H1 (cell line): Measurements from ENCODE around the gene CEBPE. TPM values are rescaled to one million over a fixed set of nuclear protein-coding genes. Genes with fewer than 3 reads are reported as not detected.

ENCODE experiments used
- CTCF ChIA-PET: fragments of 300-600 bp; sonication (Branson Sonifier 250); formaldehyde crosslinking; loops from one replicate; lab custom pipeline; 2021; ENCODE audit not compliant: partially characterized antibody; lab: Charles Lee
- POLR2A ChIA-PET: fragments of 300-600 bp; sonication (Branson Sonifier 250); formaldehyde crosslinking; loops from one replicate; lab custom pipeline; 2021; ENCODE audit warnings: inconsistent platforms; ENCODE audit not compliant: partially characterized antibody; lab: Charles Lee
- DNase-seq, 2 experiments: peaks; one replicate each; pipeline versions ENCODE4 v3.0.0 to v3.0.0-alpha.2; 2010 to 2022; ENCODE audit warnings: low spot score in 2 of 2, low read depth in 1 of 2, mixed read lengths in 1 of 2
- FAIRE-seq: peaks from 2 replicates; lab custom pipeline; 2011; peaks lifted over from hg19 to GRCh38; lab: Jason Lieb, UNC
- H2AFZ ChIP-seq: 2 replicates; pipeline ENCODE4 v1.8.1; 2012; ENCODE audit warnings: low read length, inconsistent platforms
- H2AK5ac ChIP-seq: 2 replicates; pipeline ENCODE4 v1.6.1; 2013; ENCODE audit warnings: low read depth, low read length
- H2BK120ac ChIP-seq: replicated peaks from 2 replicates; pipeline ENCODE3; 2013; ENCODE audit warnings: low read depth, low read length, inconsistent platforms
- H2BK12ac ChIP-seq: 2 replicates; pipeline ENCODE4 v1.6.1; 2013; ENCODE audit warnings: low read depth, low read length
- H2BK15ac ChIP-seq: 2 replicates; pipeline ENCODE4 v1.6.1; 2013; ENCODE audit warnings: low read length
- H2BK20ac ChIP-seq: 2 replicates; pipeline ENCODE4 v1.6.1; 2013; ENCODE audit warnings: low read length
- H2BK5ac ChIP-seq: 2 replicates; pipeline ENCODE4 v1.6.1; 2013; ENCODE audit warnings: low read depth, low read length
- H3K14ac ChIP-seq: 2 replicates; pipeline ENCODE4 v1.6.1; 2013; ENCODE audit warnings: inconsistent platforms; ENCODE audit not compliant: insufficient read length
- H3K18ac ChIP-seq: 2 replicates; pipeline ENCODE4 v1.6.1; 2013; ENCODE audit warnings: low read length; ENCODE audit errors: extremely low read depth
- H3K23ac ChIP-seq: 2 replicates; pipeline ENCODE4 v1.6.1; 2013; ENCODE audit warnings: inconsistent platforms; ENCODE audit not compliant: insufficient read length
- H3K23me2 ChIP-seq: 2 replicates; pipeline ENCODE4 v1.6.1; 2013; ENCODE audit warnings: low read depth, low read length
- H3K27ac ChIP-seq: 2 replicates; pipeline ENCODE4 v1.6.1; 2011; ENCODE audit warnings: low read depth, low read length, inconsistent platforms
- H3K27me3 ChIP-seq, 4 experiments: replicated peaks in 1 of 4; 1 replicate in 1 of 4; 2 replicates in 3 of 4; pipeline versions ENCODE4 v1.6.1 to v1.8.1; 2011 to 2013; ENCODE audit warnings: low read length in 3 of 4, mild to moderate bottlenecking in 3 of 4, inconsistent platforms in 2 of 4, mixed read lengths in 2 of 4, moderate library complexity in 1 of 4; ENCODE audit not compliant: control insufficient read depth in 3 of 4, insufficient read depth in 3 of 4; ENCODE audit errors: extremely low read depth in 1 of 4
- H3K36me3 ChIP-seq, 4 experiments: 2 replicates each; pipeline versions ENCODE4 v1.6.1 to v1.8.1; 2011 to 2013; ENCODE audit warnings: mild to moderate bottlenecking in 4 of 4, low read length in 3 of 4, moderate library complexity in 2 of 4, control low read depth in 1 of 4, inconsistent platforms in 1 of 4; ENCODE audit not compliant: insufficient read depth in 4 of 4, control insufficient read depth in 2 of 4
- H3K4ac ChIP-seq: replicated peaks from 2 replicates; pipeline ENCODE3; 2013; ENCODE audit warnings: low read length, low read depth, mixed read lengths, inconsistent platforms; ENCODE audit not compliant: insufficient read length
- H3K4me1 ChIP-seq, 4 experiments: replicated peaks in 1 of 4; 1 replicate in 1 of 4; 2 replicates in 3 of 4; pipeline versions ENCODE4 v1.6.1 to v1.8.1; 2011 to 2013; ENCODE audit warnings: low read length in 3 of 4, inconsistent platforms in 2 of 4, mixed read lengths in 1 of 4; ENCODE audit not compliant: insufficient read depth in 4 of 4, control insufficient read depth in 3 of 4
- H3K4me2 ChIP-seq, 2 experiments: 2 replicates each; pipeline versions ENCODE4 v1.6.1 to v1.8.1; 2011 to 2013; ENCODE audit warnings: low read depth in 2 of 2, low read length in 2 of 2, control low read depth in 1 of 2, inconsistent platforms in 1 of 2, mild to moderate bottlenecking in 1 of 2; ENCODE audit not compliant: insufficient read depth in 1 of 2
- H3K4me3 ChIP-seq, 4 experiments: fragments of 200-600, 300-600 bp in 1 of 4; sonication (generic), shearing (Covaris generic), sonication (Bioruptor Twin) in 1 of 4; 2 replicates each; pipeline versions ENCODE4 v1.5.1 to v1.8.1; 2011 to 2016; ENCODE audit warnings: low read length in 4 of 4, low read depth in 3 of 4, control low read depth in 2 of 4, inconsistent platforms in 2 of 4, mild to moderate bottlenecking in 2 of 4, mixed read lengths in 1 of 4, moderate library complexity in 1 of 4; ENCODE audit not compliant: insufficient read depth in 2 of 4; ENCODE audit errors: extremely low read depth in 1 of 4
- H3K56ac ChIP-seq: replicated peaks from 2 replicates; pipeline ENCODE3; 2013; ENCODE audit warnings: low read depth, mild to moderate bottlenecking, mixed read lengths, low read length, inconsistent platforms; ENCODE audit not compliant: insufficient read length
- H3K79me1 ChIP-seq: 2 replicates; pipeline ENCODE4 v1.6.1; 2013; ENCODE audit warnings: low read depth, low read length, control low read depth
- H3K79me2 ChIP-seq, 2 experiments: 2 replicates each; pipeline versions ENCODE4 v1.6.1 to v1.8.1; 2012 to 2013; ENCODE audit warnings: low read length in 2 of 2, mild to moderate bottlenecking in 2 of 2, inconsistent platforms in 1 of 2; ENCODE audit not compliant: insufficient read depth in 2 of 2, control insufficient read depth in 1 of 2
- H3K9ac ChIP-seq, 4 experiments: replicated peaks in 1 of 4; 1 replicate in 1 of 4; 2 replicates in 3 of 4; pipeline versions ENCODE4 v1.6.1 to v1.8.1; 2011 to 2013; ENCODE audit warnings: low read depth in 3 of 4, low read length in 3 of 4, control low read depth in 2 of 4, mild to moderate bottlenecking in 2 of 4, moderate library complexity in 2 of 4, inconsistent platforms in 1 of 4; ENCODE audit errors: extremely low read depth in 1 of 4
- H3K9me3 ChIP-seq, 2 experiments: 2 replicates each; pipeline versions ENCODE4 v1.6.1 to v1.8.1; 2012 to 2013; ENCODE audit warnings: mild to moderate bottlenecking in 2 of 2, moderate library complexity in 2 of 2, control low read depth in 1 of 2, inconsistent platforms in 1 of 2, low read depth in 1 of 2, low read length in 1 of 2, mixed read lengths in 1 of 2; ENCODE audit not compliant: insufficient read depth in 2 of 2
- H4K20me1 ChIP-seq, 2 experiments: replicated peaks in 1 of 2; 2 replicates each; pipeline versions ENCODE3 to v1.8.1; 2011 to 2013; ENCODE audit warnings: inconsistent platforms in 2 of 2, low read length in 2 of 2, mild to moderate bottlenecking in 1 of 2; ENCODE audit not compliant: insufficient read depth in 2 of 2, control insufficient read depth in 1 of 2
- H4K5ac ChIP-seq: 2 replicates; pipeline ENCODE4 v1.6.1; 2013; ENCODE audit warnings: low read length, low read depth, mixed read lengths, inconsistent platforms; ENCODE audit not compliant: insufficient read length
- H4K8ac ChIP-seq: 2 replicates; pipeline ENCODE4 v1.8.0; 2013; ENCODE audit warnings: mild to moderate bottlenecking, moderate library complexity, low read length, inconsistent platforms; ENCODE audit not compliant: insufficient read depth; ENCODE audit errors: extremely low read depth
- H4K91ac ChIP-seq: replicated peaks from 2 replicates; pipeline ENCODE3; 2013; ENCODE audit warnings: low read length, mixed read lengths, inconsistent platforms; ENCODE audit not compliant: insufficient read length
- CREB1 ChIP-seq: IDR thresholded peaks from 2 replicates; pipeline ENCODE4 v1.6.1; 2012; ENCODE audit warnings: inconsistent platforms
- CTCF ChIP-seq, 3 experiments: IDR thresholded peaks; 1 replicate in 2 of 3; 2 replicates in 1 of 3; pipeline versions ENCODE4 v1.5.1 to v1.6.1; 2011; ENCODE audit warnings: low read length in 3 of 3, mild to moderate bottlenecking in 3 of 3, inconsistent platforms in 2 of 3, low read depth in 1 of 3, moderate library complexity in 1 of 3; ENCODE audit not compliant: insufficient read depth in 1 of 3; ENCODE audit errors: control extremely low read depth in 1 of 3
- KDM5A ChIP-seq: fragments of 200-600 bp; IDR thresholded peaks from 2 replicates; pipeline ENCODE4 v1.7.1; 2012; ENCODE audit warnings: mild to moderate bottlenecking, low read length, inconsistent platforms, mixed read lengths
- RAD21 ChIP-seq, 2 experiments: IDR thresholded peaks in 1 of 2; conservative IDR thresholded peaks in 1 of 2; 2 replicates each; pipeline ENCODE4 v1.6.1; 2011; ENCODE audit warnings: low read depth in 2 of 2, low read length in 2 of 2, improper control_type of control experiment in 1 of 2, inconsistent platforms in 1 of 2, mild to moderate bottlenecking in 1 of 2, moderate library complexity in 1 of 2
- WGBS, 2 experiments: shearing (Covaris generic) in 1 of 2; methylation state at CpG; one replicate each; pipeline versions ENCODE4 v1.1.6 to v1.1.7; 2013 to 2015; ENCODE audit warnings: low lambda C conversion rate in 2 of 2, mixed read lengths in 2 of 2, inconsistent platforms in 1 of 2, low coverage in 1 of 2, missing lambda C conversion rate in 1 of 2; ENCODE audit not compliant: insufficient replicate concordance in 2 of 2, insufficient coverage in 1 of 2, insufficient read length in 1 of 2; ENCODE audit errors: extremely low coverage in 1 of 2, missing lambda C conversion rate in 1 of 2; 5-methylcytosine and 5-hydroxymethylcytosine counted together
- polyA plus RNA-seq, 7 experiments: library from polyadenylated mRNA; depleted of rRNA in 3 of 7; stranded (reverse) in 5 of 7; unstranded in 2 of 7; fragments of >200 nt in 5 of 7; fragments of 200-250 nt in 2 of 7; gene quantifications; 1 replicate in 5 of 7; 2 replicates in 1 of 7; 4 replicates in 1 of 7; pipeline versions ENCODE4 v1.2.1 to v1.2.3, GENCODE V29; 2011 to 2013; ENCODE audit warnings: missing spikeins in 2 of 7, mixed read lengths in 2 of 7
- total RNA-seq: library from RNA; stranded (reverse); fragmentation: NEBNext Ultra II Directional; extraction: Animal tissue kit (Norgen Biotek cat#: 25700); gene quantifications from 2 replicates; pipeline ENCODE4 v1.2.1, GENCODE V29; 2021
- TF ChIP-seq, protein P1 (sequence below): IDR thresholded peaks from 2 replicates; pipeline ENCODE4 v1.6.1; 2012; ENCODE audit warnings: inconsistent platforms

CEBPE gene
- total and polyA plus RNA-seq, 2 of the 8 experiments (the other 6 are each of a cell fraction or from before 2014, with no cell fraction given) = 0.05 TPM; not detected in 1

- H4K91ac ChIP-seq = no peak overlapping the region
- no peak overlapping the region for H2BK20ac ChIP-seq
- peak overlapping the region; percentile 99 for H3K27ac ChIP-seq
- no peak overlapping the region for H3K14ac ChIP-seq
- FAIRE-seq (no peak), DNase-seq (peak in 1 of 2 experiments; percentile 75)
- H3K23ac ChIP-seq = no peak overlapping the region
- TF ChIP-seq KDM5A (no peak), CTCF (IDR thresholded peaks at IDR 0.05; ENCODE audit: control extremely low read depth in 1 of 3, insufficient read depth in 1 of 3, low read depth in 1 of 3, low read length in 3 of 3) (peak; percentile 28 to 35 (median 33)), RAD21 (IDR thresholded peaks at IDR 0.05 in 1 of 2, conservative IDR thresholded peaks at IDR 0.05 in 1 of 2; ENCODE audit: low read depth in 2 of 2, low read length in 2 of 2) (0 out of 4 replicates have a peak, but pooled peaks have one; percentile 4 to 25), CREB1 (peak; percentile 9; the same call in 1 of the 2 replicates)
- TF ChIP-seq, protein P1, sequence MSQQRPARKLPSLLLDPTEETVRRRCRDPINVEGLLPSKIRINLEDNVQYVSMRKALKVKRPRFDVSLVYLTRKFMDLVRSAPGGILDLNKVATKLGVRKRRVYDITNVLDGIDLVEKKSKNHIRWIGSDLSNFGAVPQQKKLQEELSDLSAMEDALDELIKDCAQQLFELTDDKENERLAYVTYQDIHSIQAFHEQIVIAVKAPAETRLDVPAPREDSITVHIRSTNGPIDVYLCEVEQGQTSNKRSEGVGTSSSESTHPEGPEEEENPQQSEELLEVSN = no peak
- ChIA-PET POLR2A (interaction anchor here (0.6 to 3.2 kb wide), 33 partner anchors 8 to 257 kb away, joined by 3 to 36 read pairs (median 6); partner anchors contain the start of genes AJUBA, CDH24, CEBPE and CIROP), CTCF (interaction anchor here (0.6 to 4.2 kb wide), 16 partner anchors 9 to 108 kb away, joined by 3 to 23 read pairs (median 5); no protein-coding TSS in a partner anchor)
- H4K5ac ChIP-seq = no peak overlapping the region
- peak overlapping the region; percentile 88; the same call in 1 of the 2 replicates for H2AFZ ChIP-seq
- peaks cover 19 to 72% of the 10 kb centered on the region in 2 experiments for H3K79me2 ChIP-seq
- no peak overlapping the region for H2BK120ac ChIP-seq
- H3K4me1 ChIP-seq = no peaks in the 10 kb centered on the region; a peak in 3 of 7 replicates
- peaks cover 9 to 11% of the 10 kb centered on the region in 2 experiments for H4K20me1 ChIP-seq
- H2BK15ac ChIP-seq = no peak overlapping the region
- H2BK5ac ChIP-seq = peak overlapping the region; percentile 97; the same call in 1 of the 2 replicates
- H4K8ac ChIP-seq = peak overlapping the region; percentile 100; the same call in 1 of the 2 replicates
- no peaks in the 10 kb centered on the region for H3K27me3 ChIP-seq
- peaks cover 5% of the 10 kb centered on the region; the same call in 1 of the 2 replicates for H3K23me2 ChIP-seq
- H3K4me2 ChIP-seq = peak overlapping the region; percentile 91 to 92
- H3K79me1 ChIP-seq = peaks cover 12% of the 10 kb centered on the region
- peak overlapping the region; percentile 92 to 97 (median 96) for H3K4me3 ChIP-seq
- H2BK12ac ChIP-seq = no peak overlapping the region; the same call in 1 of the 2 replicates
- H3K4ac ChIP-seq = no peak overlapping the region
- no peak overlapping the region for H3K18ac ChIP-seq
- H3K9ac ChIP-seq = peak overlapping the region in 3 of 4 experiments; percentile 99 to 100 (median 100); a peak in 6 of 7 replicates
- WGBS, 2 experiments = 8 to 100% methylated on average over 2 to 14 of the region's 14 CpGs
- no peaks in the 10 kb centered on the region for H3K9me3 ChIP-seq
- H3K56ac ChIP-seq = no peak overlapping the region
- peaks cover 33 to 55% (median 41%) of the 10 kb centered on the region in 4 experiments for H3K36me3 ChIP-seq
- H2AK5ac ChIP-seq = no peak overlapping the region
These were observed 24.9 kb downstream of the CEBPE start for GRCh38 chr14:23093991-23094665.
